Loucy (cell line): ENCODE data around the gene PHYHIPL.

Source experiments
- H2AFZ ChIP-seq: fragments of 200-600 bp; sonication (generic); 2 replicates; pipeline ENCODE4 v1.6.0; 2016; ENCODE audit warnings: antibody characterized with exemption, mild to moderate bottlenecking, low read length, moderate library complexity
- H3F3A ChIP-seq: fragments of 200-600 bp; 2 replicates; pipeline ENCODE4 v1.6.0; 2016; ENCODE audit warnings: antibody characterized with exemption, low read depth, mild to moderate bottlenecking
- H3K27me3 ChIP-seq: fragments of 200-600 bp; sonication (generic); 2 replicates; pipeline ENCODE4 v1.6.1; 2014; ENCODE audit warnings: low read length, mild to moderate bottlenecking; ENCODE audit not compliant: insufficient read depth, poor library complexity, severe bottlenecking
- H3K36me3 ChIP-seq: fragments of 200-600 bp; sonication (generic); 2 replicates; pipeline ENCODE4 v1.6.1; 2016; ENCODE audit warnings: low read length; ENCODE audit not compliant: insufficient read depth
- H3K4me1 ChIP-seq: fragments of 200-600 bp; sonication (generic); 2 replicates; pipeline ENCODE4 v1.5.1; 2014; ENCODE audit warnings: low read length, mild to moderate bottlenecking; ENCODE audit not compliant: insufficient read depth, poor library complexity, severe bottlenecking
- H3K4me2 ChIP-seq: fragments of 200-600 bp; sonication (generic); 2 replicates; pipeline ENCODE4 v1.6.0; 2014; ENCODE audit warnings: antibody characterized with exemption, low read length, low read depth, mild to moderate bottlenecking; ENCODE audit not compliant: poor library complexity, severe bottlenecking
- H3K4me3 ChIP-seq: fragments of 200-600 bp; sonication (generic); 2 replicates; pipeline ENCODE4 v1.5.1; 2014; ENCODE audit warnings: low read length, mild to moderate bottlenecking, mixed read lengths; ENCODE audit not compliant: poor library complexity, severe bottlenecking
- H3K79me2 ChIP-seq: fragments of 200-600 bp; sonication (generic); 2 replicates; pipeline ENCODE4 v1.6.1; 2014; ENCODE audit warnings: low read length; ENCODE audit not compliant: insufficient read depth
- H3K9ac ChIP-seq: fragments of 200-600 bp; sonication (generic); 2 replicates; pipeline ENCODE4 v1.6.0; 2014; ENCODE audit warnings: mild to moderate bottlenecking, low read depth, low read length, moderate library complexity; ENCODE audit not compliant: poor library complexity, severe bottlenecking
- H3K9me2 ChIP-seq: fragments of 200-600 bp; sonication (generic); replicated peaks from 2 replicates; pipeline ENCODE4 v1.6.1; 2016; ENCODE audit warnings: low read depth, low read length, mixed read lengths
- H3K9me3 ChIP-seq: fragments of 200-600 bp; sonication (generic); 2 replicates; pipeline ENCODE4 v1.6.1; 2014; ENCODE audit warnings: mild to moderate bottlenecking, antibody characterized with exemption, low read length, low read depth; ENCODE audit not compliant: insufficient read depth
- H4K20me1 ChIP-seq: fragments of 200-600 bp; sonication (generic); 2 replicates; pipeline ENCODE4 v1.6.0; 2014; ENCODE audit warnings: antibody characterized with exemption, low read length, mild to moderate bottlenecking; ENCODE audit not compliant: insufficient read depth, poor library complexity, severe bottlenecking
- CTCF ChIP-seq: fragments of 200-600 bp; sonication (generic); conservative IDR thresholded peaks from 2 replicates; pipeline ENCODE4 v1.5.1; 2014; ENCODE audit warnings: mild to moderate bottlenecking, antibody characterized with exemption, low read length
- EZH2phosphoT487 ChIP-seq: fragments of 200-600 bp; IDR thresholded peaks from 2 replicates; pipeline ENCODE4 v1.6.1; 2018; ENCODE audit warnings: antibody characterized with exemption, mild to moderate bottlenecking, moderate library complexity, borderline replicate concordance

PHYHIPL gene

GRCh38 chr10:59176241-59177030, at the start of gene PHYHIPL:
PHYHIPL (plus strand) TSS chr10:59176643; CDS start chr10:59176854, 211 bp downstream.
- H3K27me3 ChIP-seq: no peaks in the 10 kb centered on the region
- no peak within 1 kb of the TSS for H2AFZ ChIP-seq
- no peak within 1 kb of the TSS for H3K4me2 ChIP-seq
- H3K79me2 ChIP-seq: no peaks in the 10 kb centered on the region
- H3K4me1 ChIP-seq: no peaks in the 10 kb centered on the region
- no peaks in the 10 kb centered on the region for H3K9me3 ChIP-seq
- H3K9ac ChIP-seq: no peak within 1 kb of the TSS
- H3K4me3 ChIP-seq: no peak within 1 kb of the TSS
- H3K9me2 ChIP-seq: no peaks in the 10 kb centered on the region
- no peaks in the 10 kb centered on the region for H4K20me1 ChIP-seq
- H3F3A ChIP-seq: no peaks in the 10 kb centered on the region
- H3K36me3 ChIP-seq: no peaks in the 10 kb centered on the region
- TF ChIP-seq EZH2phosphoT487 (no peak), CTCF (no peak)

GRCh38 chr10:59126991-59127390, 49.5 kb upstream of the PHYHIPL start:
- no peaks in the 10 kb centered on the region for H3F3A ChIP-seq
- H3K4me1 ChIP-seq: no peaks in the 10 kb centered on the region
- no peaks in the 10 kb centered on the region for H4K20me1 ChIP-seq
- H3K4me2 ChIP-seq: no peak overlapping the region
- no peaks in the 10 kb centered on the region for H3K36me3 ChIP-seq
- no peak overlapping the region for H2AFZ ChIP-seq
- no peaks in the 10 kb centered on the region for H3K27me3 ChIP-seq
- TF ChIP-seq EZH2phosphoT487 (no peak), CTCF (no peak)
- H3K79me2 ChIP-seq: no peaks in the 10 kb centered on the region
- H3K9me3 ChIP-seq: no peaks in the 10 kb centered on the region; the same call in 1 of the 2 replicates
- no peaks in the 10 kb centered on the region for H3K9me2 ChIP-seq
- no peak overlapping the region for H3K9ac ChIP-seq
- H3K4me3 ChIP-seq: no peak overlapping the region

- Histone ChIP-seq H3K4me3 (no peak overlapping the region), H2AFZ (no peak overlapping the region), H3K4me2 (no peak overlapping the region), H3K36me3 (no peaks in the 10 kb centered on the region), H4K20me1 (no peaks in the 10 kb centered on the region), H3K9me2 (no peaks in the 10 kb centered on the region), H3K27me3 (no peaks in the 10 kb centered on the region), H3K79me2 (no peaks in the 10 kb centered on the region), H3K4me1 (no peaks in the 10 kb centered on the region), H3K9me3 (no peaks in the 10 kb centered on the region; the same call in 1 of the 2 replicates), H3K9ac (no peak overlapping the region), H3F3A (no peaks in the 10 kb centered on the region)
- TF ChIP-seq EZH2phosphoT487: no peak
- TF ChIP-seq CTCF: no peak
Observed at GRCh38 chr10:59127991-59128390, 48.5 kb upstream of the PHYHIPL start.
